T-helper 2 cell treated with Interferon-gamma antibody and Interleukin-4, amounts not matched to agents 5 μg/mL and 100 μg/mL, for 36 hours (primary cell): ENCODE data around the gene ZNF576.
"Not testable (repeated sequence)": the region's sequence is repeated elsewhere in the genome, so short reads cannot be mapped to it uniquely, and the experiment has no call there.

Experiments
- DNase-seq: peaks from one replicate; pipeline ENCODE4 v3.0.0; 2021; ENCODE audit warnings: low spot score
- H3K27ac Mint-ChIP-seq: one replicate; pipeline ENCODE4 v1.8.0; 2021; ENCODE audit warnings: mild to moderate bottlenecking, mixed read lengths
- H3K27me3 Mint-ChIP-seq: one replicate; pipeline ENCODE4 v1.8.0; 2021; ENCODE audit warnings: low read depth, mixed read lengths
- H3K36me3 Mint-ChIP-seq: one replicate; pipeline ENCODE4 v1.8.0; 2021; ENCODE audit warnings: low read depth, mixed read lengths
- H3K4me1 Mint-ChIP-seq: one replicate; pipeline ENCODE4 v1.8.0; 2021; ENCODE audit warnings: low read depth, mixed read lengths
- H3K4me3 Mint-ChIP-seq: one replicate; pipeline ENCODE4 v1.8.0; 2022; ENCODE audit warnings: mild to moderate bottlenecking, moderate library complexity, mixed read lengths
- H3K9me3 Mint-ChIP-seq: one replicate; pipeline ENCODE4 v1.8.0; 2021; ENCODE audit warnings: mixed read lengths

ZNF576 gene

GRCh38 chr19:43595999-43596841 lies at the start of gene ZNF576, which contains the start of gene IRGQ:
TSS of gene ZNF576 (plus strand) at chr19:43596595. CDS start at chr19:43597109, 514 bp downstream.
TSS of gene IRGQ (minus strand) at chr19:43596134. CDS start at chr19:43595338, 796 bp downstream.
- peaks cover 26% of the 10 kb centered on the region for H3K4me1 Mint-ChIP-seq

GRCh38 chr19:43547926-43548325 lies 48.5 kb upstream of the ZNF576 start:
- peaks cover 28% of the 10 kb centered on the region for H3K36me3 Mint-ChIP-seq
- not testable (repeated sequence) for DNase-seq, H3K9me3 Mint-ChIP-seq, H3K4me3 Mint-ChIP-seq, H3K27me3 Mint-ChIP-seq, H3K27ac Mint-ChIP-seq, H3K4me1 Mint-ChIP-seq

More at GRCh38 chr19:43595999-43596841, at the start of gene ZNF576, which contains the start of gene IRGQ:
- no peaks in the 10 kb centered on the region for H3K27me3 Mint-ChIP-seq
- H3K9me3 Mint-ChIP-seq: no peaks in the 10 kb centered on the region
- H3K36me3 Mint-ChIP-seq: peaks cover 22% of the 10 kb centered on the region
- peak; percentile 100 for DNase-seq
- H3K27ac Mint-ChIP-seq: peak within 1 kb of the TSS; percentile 96
- peak within 1 kb of the TSS; percentile 99 for H3K4me3 Mint-ChIP-seq

GRCh38 chr19:43548706-43549105 lies 47.7 kb upstream of the ZNF576 start:
- H3K4me1 Mint-ChIP-seq: no peaks in the 10 kb centered on the region
- H3K36me3 Mint-ChIP-seq: peaks cover 21% of the 10 kb centered on the region
- DNase-seq: no peak
- H3K27me3 Mint-ChIP-seq: no peaks in the 10 kb centered on the region
- H3K27ac Mint-ChIP-seq: no peak overlapping the region
- no peaks in the 10 kb centered on the region for H3K9me3 Mint-ChIP-seq
- no peak overlapping the region for H3K4me3 Mint-ChIP-seq

- H3K27me3 Mint-ChIP-seq: no peaks in the 10 kb centered on the region
- H3K4me1 Mint-ChIP-seq: peaks cover 8% of the 10 kb centered on the region
- no peaks in the 10 kb centered on the region for H3K9me3 Mint-ChIP-seq
- H3K27ac Mint-ChIP-seq: no peak overlapping the region
- H3K4me3 Mint-ChIP-seq: no peak overlapping the region
- no peak for DNase-seq
- H3K36me3 Mint-ChIP-seq: peaks cover 22% of the 10 kb centered on the region
These were observed 44.8 kb upstream of the ZNF576 start for GRCh38 chr19:43551399-43552197.

- no peak overlapping the region for H3K27ac Mint-ChIP-seq
- peaks cover 8% of the 10 kb centered on the region for H3K4me1 Mint-ChIP-seq
- DNase-seq: no peak
- no peaks in the 10 kb centered on the region for H3K9me3 Mint-ChIP-seq
- no peaks in the 10 kb centered on the region for H3K27me3 Mint-ChIP-seq
- peaks cover 22% of the 10 kb centered on the region for H3K36me3 Mint-ChIP-seq
- no peak overlapping the region for H3K4me3 Mint-ChIP-seq
These were observed 44.3 kb upstream of the ZNF576 start for GRCh38 chr19:43552198-43552450.

GRCh38 chr19:43552616-43553015 lies 43.8 kb upstream of the ZNF576 start:
- no peak overlapping the region for H3K27ac Mint-ChIP-seq
- H3K36me3 Mint-ChIP-seq: peaks cover 26% of the 10 kb centered on the region
- H3K4me1 Mint-ChIP-seq: peaks cover 8% of the 10 kb centered on the region
- H3K9me3 Mint-ChIP-seq: no peaks in the 10 kb centered on the region
- no peak overlapping the region for H3K4me3 Mint-ChIP-seq
- DNase-seq: no peak
- no peaks in the 10 kb centered on the region for H3K27me3 Mint-ChIP-seq

GRCh38 chr19:43553656-43554055 lies 42.7 kb upstream of the ZNF576 start:
- H3K4me3 Mint-ChIP-seq: no peak overlapping the region
- H3K27me3 Mint-ChIP-seq: no peaks in the 10 kb centered on the region
- peaks cover 28% of the 10 kb centered on the region for H3K36me3 Mint-ChIP-seq
- peaks cover 8% of the 10 kb centered on the region for H3K4me1 Mint-ChIP-seq
- no peak for DNase-seq
- no peaks in the 10 kb centered on the region for H3K9me3 Mint-ChIP-seq
- H3K27ac Mint-ChIP-seq: no peak overlapping the region

- H3K27ac Mint-ChIP-seq: no peak overlapping the region
- H3K27me3 Mint-ChIP-seq: no peaks in the 10 kb centered on the region
- no peaks in the 10 kb centered on the region for H3K9me3 Mint-ChIP-seq
- H3K4me3 Mint-ChIP-seq: no peak overlapping the region
- DNase-seq: no peak
- peaks cover 28% of the 10 kb centered on the region for H3K36me3 Mint-ChIP-seq
- peaks cover 8% of the 10 kb centered on the region for H3K4me1 Mint-ChIP-seq
These were observed 42.0 kb upstream of the ZNF576 start for GRCh38 chr19:43554317-43554895.

- peak overlapping the region; percentile 55 for H3K27ac Mint-ChIP-seq
- H3K4me1 Mint-ChIP-seq: peaks cover 8% of the 10 kb centered on the region
These were observed 41.1 kb upstream of the ZNF576 start for GRCh38 chr19:43555185-43555770.

GRCh38 chr19:43560687-43561086 lies 35.7 kb upstream of the ZNF576 start:
- DNase-seq: no peak
- Mint-ChIP-seq H3K27me3 (no peaks in the 10 kb centered on the region), H3K4me3 (no peak overlapping the region), H3K9me3 (no peaks in the 10 kb centered on the region), H3K4me1 (peaks cover 32% of the 10 kb centered on the region), H3K36me3 (peaks cover 37% of the 10 kb centered on the region), H3K27ac (peak overlapping the region; percentile 42)

More at GRCh38 chr19:43555185-43555770, 41.1 kb upstream of the ZNF576 start:
- no peaks in the 10 kb centered on the region for H3K9me3 Mint-ChIP-seq
- H3K27me3 Mint-ChIP-seq: no peaks in the 10 kb centered on the region
- peak; percentile 63 for DNase-seq
- no peak overlapping the region for H3K4me3 Mint-ChIP-seq
- peaks cover 30% of the 10 kb centered on the region for H3K36me3 Mint-ChIP-seq

GRCh38 chr19:43561139-43561970 lies 35.0 kb upstream of the ZNF576 start:
- Mint-ChIP-seq H3K4me3 (no peak overlapping the region), H3K36me3 (peaks cover 37% of the 10 kb centered on the region), H3K27ac (peak overlapping the region; percentile 95), H3K27me3 (no peaks in the 10 kb centered on the region), H3K9me3 (no peaks in the 10 kb centered on the region), H3K4me1 (peaks cover 32% of the 10 kb centered on the region)
- no peak for DNase-seq

- Mint-ChIP-seq H3K4me1 (peaks cover 32% of the 10 kb centered on the region), H3K27me3 (no peaks in the 10 kb centered on the region), H3K27ac (peak overlapping the region; percentile 95), H3K9me3 (no peaks in the 10 kb centered on the region), H3K36me3 (peaks cover 39% of the 10 kb centered on the region), H3K4me3 (peak overlapping the region; percentile 52)
- no peak for DNase-seq
These were observed 34.1 kb upstream of the ZNF576 start for GRCh38 chr19:43562226-43562697.

GRCh38 chr19:43562698-43563241 lies 33.6 kb upstream of the ZNF576 start:
- Mint-ChIP-seq H3K9me3 (no peaks in the 10 kb centered on the region), H3K4me3 (peak overlapping the region; percentile 52), H3K27ac (peak overlapping the region; percentile 95), H3K36me3 (peaks cover 35% of the 10 kb centered on the region), H3K4me1 (peaks cover 32% of the 10 kb centered on the region), H3K27me3 (no peaks in the 10 kb centered on the region)
- peak; percentile 60 for DNase-seq
